Fibroblast of lung (primary cell): ENCODE results near the gene PYGB.

ENCODE experiments used
- CTCF ChIP-seq, 2 donors: IDR thresholded peaks in 1 of 2; conservative IDR thresholded peaks in 1 of 2; 1 replicate in 1 of 2; 2 replicates in 1 of 2; pipeline ENCODE4 v1.5.1; 2011 to 2012; ENCODE audit warnings: low read length in 2 of 2, control low read depth in 1 of 2, inconsistent platforms in 1 of 2, low read depth in 1 of 2, mild to moderate bottlenecking in 1 of 2
- EZH2 ChIP-seq: IDR thresholded peaks from 2 replicates; pipeline ENCODE4 v1.5.1; 2012; ENCODE audit warnings: low read length, control low read depth, mild to moderate bottlenecking; ENCODE audit errors: missing control alignments

GRCh38 chr20:25252686-25253421, 5.0 kb downstream of the PYGB start:
- TF ChIP-seq CTCF (conservative IDR thresholded peaks at IDR 0.05 in 1 of 2, IDR thresholded peaks at IDR 0.05 in 1 of 2; ENCODE audit: low read depth in 1 of 2, low read length in 2 of 2) (no peak), EZH2 (no peak)
